ENCODE results near the gene ARRDC1.
A peak's percentile ranks its signal among the peaks of the same experiment; 100 is the strongest.
"Not testable (repeated sequence)": the region's sequence is repeated elsewhere in the genome, so short reads cannot be mapped to it uniquely, and the experiment has no call there.

Gene ARRDC1

GRCh38 chr9:137583347-137583746, 22.1 kb upstream of the ARRDC1 start:
- DNase-seq (ENCODE audit: low read depth in 1 of 2, low spot score in 1 of 2): no peak

GRCh38 chr9:137583957-137584356, 21.5 kb upstream of the ARRDC1 start:
- no peak for DNase-seq (ENCODE audit: low read depth in 1 of 2, low spot score in 1 of 2)

GRCh38 chr9:137586854-137587253, 18.6 kb upstream of the ARRDC1 start:
- DNase-seq (ENCODE audit: low read depth in 1 of 2, low spot score in 1 of 2): no peak

- no peak for DNase-seq (ENCODE audit: low read depth in 1 of 2, low spot score in 1 of 2)
Measured at GRCh38 chr9:137588311-137588710, 17.2 kb upstream of the ARRDC1 start.

GRCh38 chr9:137588891-137589290, 16.6 kb upstream of the ARRDC1 start:
- DNase-seq (ENCODE audit: low read depth in 1 of 2, low spot score in 1 of 2): no peak

- no peak for DNase-seq (ENCODE audit: low read depth in 1 of 2, low spot score in 1 of 2)
Measured at GRCh38 chr9:137589441-137590122, 15.9 kb upstream of the ARRDC1 start.

- DNase-seq (ENCODE audit: low read depth in 1 of 2, low spot score in 1 of 2): no peak
Measured at GRCh38 chr9:137590123-137590468, 15.4 kb upstream of the ARRDC1 start.

GRCh38 chr9:137590469-137591383, 14.8 kb upstream of the ARRDC1 start, which contains the start of gene ZMYND19:
Gene ZMYND19, minus strand, starts transcription at chr9:137590512. Its CDS starts 249 bp downstream, at chr9:137590263.
- peak; percentile 89 to 90 for DNase-seq (ENCODE audit: low read depth in 1 of 2, low spot score in 1 of 2)

GRCh38 chr9:137592767-137593166, 12.7 kb upstream of the ARRDC1 start:
- no peak for DNase-seq (ENCODE audit: low read depth in 1 of 2, low spot score in 1 of 2)

- DNase-seq (ENCODE audit: low read depth in 1 of 2, low spot score in 1 of 2): no peak
Measured at GRCh38 chr9:137593176-137593575, 12.3 kb upstream of the ARRDC1 start.

- not testable (repeated sequence) for DNase-seq (ENCODE audit: low read depth in 1 of 2, low spot score in 1 of 2)
Measured at GRCh38 chr9:137596577-137596976, 8.9 kb upstream of the ARRDC1 start.

- DNase-seq (ENCODE audit: low read depth in 1 of 2, low spot score in 1 of 2): no peak
Measured at GRCh38 chr9:137598943-137599342, 6.5 kb upstream of the ARRDC1 start.

- DNase-seq (ENCODE audit: low read depth in 1 of 2, low spot score in 1 of 2): no peak
Measured at GRCh38 chr9:137602661-137603060, 2.8 kb upstream of the ARRDC1 start.

- DNase-seq (ENCODE audit: low read depth in 1 of 2, low spot score in 1 of 2): no peak
Measured at GRCh38 chr9:137603879-137604278, 1.6 kb upstream of the ARRDC1 start.

- DNase-seq (ENCODE audit: low read depth in 1 of 2, low spot score in 1 of 2): no peak
Measured at GRCh38 chr9:137604345-137605086, 970 bp upstream of the ARRDC1 start.

GRCh38 chr9:137606005-137606621, 627 bp downstream of the ARRDC1 start:
- no peak for DNase-seq (ENCODE audit: low read depth in 1 of 2, low spot score in 1 of 2)

GRCh38 chr9:137606734-137607138, 1.2 kb downstream of the ARRDC1 start:
- no peak for DNase-seq (ENCODE audit: low read depth in 1 of 2, low spot score in 1 of 2)

- no peak for DNase-seq (ENCODE audit: low read depth in 1 of 2, low spot score in 1 of 2)
Measured at GRCh38 chr9:137607141-137607857, 1.8 kb downstream of the ARRDC1 start.

GRCh38 chr9:137610944-137611343, 5.5 kb downstream of the ARRDC1 start:
- no peak for DNase-seq (ENCODE audit: low read depth in 1 of 2, low spot score in 1 of 2)
